GM18498 (cell line): ENCODE results near the gene GRIN2A.

Source experiments
- ATAC-seq: cut with Tn5 transposase; IDR thresholded peaks from one replicate; pipeline ENCODE4 v1.9.1; 2021; ENCODE audit warnings: mild to moderate bottlenecking, moderate library complexity; ENCODE audit not compliant: unreplicated experiment

The GRIN2A gene

DNA sequence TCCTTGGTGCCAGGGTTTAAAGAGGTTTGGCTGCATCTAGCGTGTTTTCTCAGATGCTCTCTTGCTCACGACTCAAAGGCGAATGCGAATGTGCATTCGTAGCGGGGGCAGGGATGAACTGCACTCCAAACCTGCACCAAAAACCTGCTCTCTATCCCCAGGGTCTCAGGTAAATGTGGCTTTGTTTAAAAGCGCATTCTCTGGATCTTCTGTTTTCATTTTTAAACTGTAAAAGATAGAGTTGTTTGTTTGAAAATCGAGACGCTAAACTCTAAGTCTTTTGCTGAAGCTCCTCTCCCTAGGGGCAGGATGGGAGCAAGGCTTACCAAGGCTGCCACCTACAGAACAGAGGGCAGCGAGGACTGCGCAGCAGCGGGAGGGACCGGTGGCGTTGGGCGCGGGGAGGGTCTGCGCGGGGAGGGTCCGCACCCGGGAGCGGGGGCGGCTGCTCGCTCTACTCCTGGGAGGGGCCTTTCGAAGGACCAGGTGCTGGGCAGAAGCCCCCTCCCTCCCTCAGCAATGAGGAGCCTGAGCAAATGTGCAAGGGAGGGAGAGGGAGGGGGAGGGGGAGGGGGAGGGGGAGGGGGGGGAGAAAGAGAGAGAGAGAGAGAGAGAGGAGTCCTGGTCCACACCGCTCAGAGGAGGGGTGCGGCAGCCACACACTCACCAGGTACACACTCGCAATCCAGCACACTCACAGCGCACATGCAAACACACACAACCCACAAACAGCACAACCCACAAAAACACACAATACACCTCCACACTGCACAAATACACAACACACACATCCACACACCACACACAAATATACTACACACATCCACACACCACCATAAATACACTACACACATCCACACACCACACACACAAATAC, 142.8 kb downstream of the GRIN2A start:
- ATAC-seq, result no peak

- ATAC-seq, result no peak
Observed at GRCh38 chr16:10037751-10038150, 144.5 kb downstream of the GRIN2A start.

DNA sequence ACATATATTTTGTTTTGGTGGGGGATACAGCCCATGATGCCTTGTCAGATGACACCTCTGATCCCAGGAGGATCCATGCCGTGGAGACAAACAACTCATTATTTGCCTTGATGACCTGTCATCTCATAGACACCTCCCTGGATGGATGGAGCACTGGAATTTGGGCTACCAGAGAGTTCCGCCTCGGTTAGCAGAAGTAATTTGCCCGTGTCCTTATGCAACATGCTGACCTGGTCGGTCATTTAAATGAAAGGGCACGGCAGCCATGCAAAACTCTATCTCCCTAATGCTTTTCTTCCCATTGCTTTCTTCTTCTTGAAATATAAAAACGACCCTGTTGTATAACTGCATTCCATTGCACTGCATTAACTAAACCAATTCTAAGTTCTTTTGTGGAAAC, 145.3 kb downstream of the GRIN2A start:
- no peak for ATAC-seq

- no peak for ATAC-seq
Observed at GRCh38 chr16:10033556-10033955, 148.7 kb downstream of the GRIN2A start.

DNA sequence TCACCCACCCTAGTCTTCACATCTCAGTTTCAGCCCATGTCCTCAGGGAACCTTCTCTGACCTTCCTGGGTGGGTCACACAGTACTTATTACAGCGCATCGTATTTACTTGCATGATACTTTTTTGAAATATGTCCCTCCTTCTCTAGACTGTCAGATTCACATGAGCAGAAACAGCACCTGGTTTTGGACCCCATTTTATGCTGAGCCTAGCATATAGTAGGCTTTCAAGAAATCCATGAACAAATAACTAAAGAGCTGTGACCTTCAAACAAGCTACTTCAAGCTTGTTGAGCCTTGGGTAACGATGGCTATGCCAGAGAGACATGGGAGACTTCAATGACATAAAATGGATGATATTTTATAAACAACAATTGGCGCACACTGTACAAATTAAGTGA, 150.3 kb downstream of the GRIN2A start:
- ATAC-seq, result no peak

DNA sequence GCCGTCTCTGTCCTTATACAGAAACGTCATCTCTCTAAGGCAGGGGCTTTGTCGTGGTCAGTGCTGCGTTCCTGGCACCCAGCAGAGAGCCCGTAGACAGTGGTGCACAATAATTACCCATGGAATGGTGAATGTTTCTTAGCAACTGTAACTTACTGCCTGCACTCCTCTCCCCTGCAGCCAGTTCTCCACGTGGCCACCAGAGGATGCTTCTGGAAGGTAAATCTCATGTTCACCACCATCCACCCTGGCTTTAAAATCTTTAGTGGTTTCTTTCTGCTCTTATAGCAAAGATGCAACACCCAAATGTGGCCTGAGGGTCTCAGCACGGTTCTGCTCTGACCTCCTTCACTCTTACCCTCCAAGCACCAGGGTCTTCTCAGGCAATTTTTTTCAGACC, 150.8 kb downstream of the GRIN2A start:
- ATAC-seq, result no peak

GRCh38 chr16:10028644-10029043, 153.6 kb downstream of the GRIN2A start:
- ATAC-seq, result no peak

GRCh38 chr16:10027553-10027952, 154.7 kb downstream of the GRIN2A start:
- no peak for ATAC-seq

DNA sequence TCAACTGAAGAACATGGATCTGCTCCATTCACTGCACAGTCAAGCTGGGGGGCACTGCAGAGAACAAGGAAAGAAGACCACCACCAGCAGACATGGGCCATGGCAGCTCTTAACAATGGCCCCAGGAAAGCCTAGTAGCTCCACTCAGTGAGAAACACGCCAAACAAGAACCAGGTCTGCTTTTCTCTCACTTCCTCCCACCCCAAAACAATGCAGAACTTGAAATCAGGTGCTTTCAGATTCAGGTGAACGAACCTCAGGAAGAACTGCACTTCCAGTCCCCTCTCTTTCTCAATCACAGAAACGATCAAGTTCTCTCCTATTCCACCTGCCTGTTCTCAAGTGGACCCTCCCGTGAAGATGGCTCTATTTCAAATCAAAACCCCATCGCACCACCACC, 155.6 kb downstream of the GRIN2A start:
- ATAC-seq, result no peak

- ATAC-seq, result no peak
Observed at GRCh38 chr16:10022098-10022497, 160.1 kb downstream of the GRIN2A start.

- no peak for ATAC-seq
Observed at GRCh38 chr16:10020866-10021265, 161.4 kb downstream of the GRIN2A start.

DNA sequence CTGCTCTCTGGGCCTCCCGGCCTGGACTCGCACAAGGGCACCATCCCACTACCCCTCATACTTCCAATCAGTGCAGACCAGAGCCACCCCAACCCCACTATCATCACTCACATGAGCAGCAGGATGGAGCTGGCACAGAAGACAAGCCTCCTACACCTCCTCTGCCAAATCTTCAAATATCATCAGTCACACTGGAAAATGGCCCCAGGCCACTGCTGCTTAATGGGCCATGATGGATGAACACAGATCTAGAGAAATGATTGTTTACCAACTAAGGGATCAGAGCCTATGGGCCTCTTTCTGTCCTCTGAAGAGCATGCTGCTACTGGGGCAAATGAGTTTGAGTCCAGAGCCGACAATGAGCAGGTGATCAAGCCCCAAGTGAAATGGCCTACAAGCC, 165.5 kb downstream of the GRIN2A start:
- no peak for ATAC-seq

DNA sequence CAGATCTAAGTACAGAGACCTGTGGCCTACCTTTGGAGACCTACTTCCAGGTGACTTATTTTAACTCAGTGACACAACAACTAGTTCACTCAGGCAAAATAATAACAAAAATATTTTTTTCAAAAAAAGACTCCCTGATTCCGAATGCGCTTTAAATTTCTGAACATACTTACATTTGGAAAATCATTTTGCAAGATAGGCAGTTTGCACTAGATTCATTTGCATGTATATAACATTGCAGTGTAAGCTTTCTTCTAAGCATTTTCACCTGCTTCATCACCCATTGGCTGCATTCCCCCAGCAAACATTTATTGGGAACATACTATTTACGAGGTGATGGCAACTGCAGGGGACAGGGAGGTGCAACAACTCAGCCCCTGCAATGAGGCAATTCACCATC, 166.8 kb downstream of the GRIN2A start:
- no peak for ATAC-seq

- no peak for ATAC-seq
Observed at GRCh38 chr16:10013774-10014173, 168.5 kb downstream of the GRIN2A start.

GRCh38 chr16:10013364-10013763, 168.9 kb downstream of the GRIN2A start:
- ATAC-seq, result no peak

GRCh38 chr16:10009684-10010083, 172.5 kb downstream of the GRIN2A start:
- ATAC-seq, result no peak

- ATAC-seq, result no peak
Observed at GRCh38 chr16:10003486-10003885, 178.7 kb downstream of the GRIN2A start.

DNA sequence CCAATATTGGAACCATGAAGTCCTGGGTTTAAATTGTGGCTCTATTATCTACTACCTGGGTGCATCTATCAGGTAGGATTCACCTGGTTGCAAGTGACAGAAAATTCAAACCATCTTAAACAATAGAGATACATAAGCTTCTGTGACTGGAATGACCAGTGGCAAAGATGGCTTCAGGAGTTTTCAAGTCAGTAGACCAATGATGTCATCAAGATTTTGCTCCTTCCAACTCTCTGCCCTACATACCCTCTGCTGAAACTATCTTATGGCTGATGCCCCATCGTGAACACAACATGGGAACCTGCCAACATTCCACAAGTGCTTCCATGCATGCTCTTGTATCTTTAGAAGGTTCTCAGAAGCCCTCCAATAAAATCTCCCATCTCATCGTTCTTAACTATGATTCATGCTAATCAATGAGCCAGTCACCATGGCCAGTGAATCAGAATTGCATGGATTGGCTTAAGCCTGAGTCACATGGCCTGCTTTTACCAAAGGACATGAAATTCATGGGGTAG, 180.9 kb downstream of the GRIN2A start:
- ATAC-seq, result no peak

DNA sequence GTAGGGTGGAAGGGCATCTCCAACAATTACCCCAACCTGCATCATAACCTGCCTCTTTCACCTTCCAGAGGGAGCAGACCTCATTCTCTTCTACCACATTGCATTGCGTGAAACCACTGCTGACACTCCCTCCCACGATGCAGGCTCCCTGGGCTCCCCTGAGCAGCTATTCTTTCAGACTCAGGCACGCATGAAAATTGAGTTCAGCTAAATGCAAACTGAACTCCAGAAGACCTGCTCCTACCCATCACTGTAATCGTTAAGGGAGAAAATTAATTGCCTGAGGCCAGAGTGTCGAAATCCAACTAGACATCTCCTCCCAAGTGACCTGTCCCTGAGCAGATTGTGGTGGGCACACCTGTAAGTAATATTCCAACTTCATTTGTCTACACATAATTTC, 186.0 kb downstream of the GRIN2A start:
- no peak for ATAC-seq

DNA sequence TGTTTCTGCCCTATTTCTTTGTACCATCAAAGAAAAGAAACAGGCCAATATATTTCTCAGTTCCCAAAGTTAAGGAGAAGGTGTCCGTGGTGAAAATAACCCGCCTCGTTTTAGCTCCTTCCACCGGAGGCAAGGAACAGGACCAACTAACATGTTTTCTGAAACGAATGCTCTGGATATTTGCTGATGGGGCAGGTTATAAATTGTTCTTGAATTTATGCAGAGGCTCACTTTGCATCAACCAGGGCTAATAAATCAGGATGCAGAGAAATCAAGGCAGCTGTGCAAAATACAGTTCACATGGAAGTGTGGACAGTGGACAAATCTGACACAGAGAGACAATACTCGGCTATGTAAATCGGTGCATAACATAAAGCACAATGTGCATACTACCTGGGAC, 189.8 kb downstream of the GRIN2A start:
- ATAC-seq, result no peak

GRCh38 chr16:9980981-9981380, 201.2 kb downstream of the GRIN2A start:
- no peak for ATAC-seq

DNA sequence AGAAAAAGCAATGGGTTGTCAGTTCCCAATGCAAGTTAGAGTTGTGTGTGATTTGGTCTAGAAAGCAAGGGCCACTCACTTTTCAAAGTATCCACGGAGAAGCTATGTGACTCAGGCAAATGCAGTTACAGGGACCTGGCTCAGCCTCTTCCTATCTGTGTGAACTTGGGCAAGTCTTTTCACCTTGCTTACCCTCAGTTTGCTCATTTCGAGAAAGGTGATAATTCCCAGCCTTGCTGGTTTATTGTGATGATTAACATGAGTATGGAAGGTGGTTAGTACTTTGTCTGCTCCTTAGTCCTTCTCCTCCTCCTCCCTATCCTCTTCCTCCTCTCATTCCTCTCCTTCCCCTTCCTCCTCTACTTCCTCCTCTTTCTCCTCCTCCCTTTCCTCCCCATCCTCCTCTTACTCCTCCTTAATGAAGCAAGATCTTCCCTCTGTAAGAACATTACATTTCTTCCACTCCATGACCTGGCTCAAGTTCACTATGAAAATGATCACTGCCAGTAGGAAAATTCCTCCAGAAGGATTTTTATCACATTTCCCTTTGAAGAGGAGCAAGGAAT, 204.0 kb downstream of the GRIN2A start:
- no peak for ATAC-seq
